H9 (cell line): ENCODE data around the gene USP26. TPM values are rescaled to one million over a fixed set of nuclear protein-coding genes. Genes with fewer than 3 reads are reported as not detected.
"Not testable (repeated sequence)": the region's sequence is repeated elsewhere in the genome, so short reads cannot be mapped to it uniquely, and the experiment has no call there.

ENCODE experiments used
- DNase-seq: peaks from one replicate; pipeline ENCODE4 v3.0.0-alpha.2; 2017
- H2AFZ ChIP-seq: one replicate; pipeline ENCODE4 v1.6.1; 2013; ENCODE audit warnings: mild to moderate bottlenecking, low read length, control low read depth, moderate library complexity
- H2AK5ac ChIP-seq: 2 replicates; pipeline ENCODE4 v1.6.1; 2013; ENCODE audit warnings: low read length, control low read depth, mixed read lengths; ENCODE audit not compliant: insufficient read length
- H2BK120ac ChIP-seq: one replicate; pipeline ENCODE4 v1.6.1; 2013; ENCODE audit warnings: low read depth, mild to moderate bottlenecking, low read length, control low read depth, inconsistent platforms; ENCODE audit not compliant: poor library complexity, severe bottlenecking
- H2BK12ac ChIP-seq: 2 replicates; pipeline ENCODE4 v1.6.1; 2013; ENCODE audit warnings: low read length, control low read depth, mixed read lengths, low read depth; ENCODE audit not compliant: insufficient read length
- H2BK15ac ChIP-seq: 2 replicates; pipeline ENCODE4 v1.6.1; 2013; ENCODE audit warnings: low read depth, low read length, control low read depth
- H2BK20ac ChIP-seq: one replicate; pipeline ENCODE4 v1.6.1; 2013; ENCODE audit warnings: low read depth, mild to moderate bottlenecking, low read length, control low read depth, inconsistent platforms; ENCODE audit not compliant: poor library complexity, severe bottlenecking
- H2BK5ac ChIP-seq: 2 replicates; pipeline ENCODE4 v1.6.1; 2013; ENCODE audit warnings: low read length, control low read depth, mixed read lengths; ENCODE audit not compliant: insufficient read length
- H3K14ac ChIP-seq: 2 replicates; pipeline ENCODE4 v1.6.1; 2013; ENCODE audit warnings: low read length, control low read depth; ENCODE audit not compliant: insufficient read depth
- H3K18ac ChIP-seq: 2 replicates; pipeline ENCODE4 v1.6.1; 2013; ENCODE audit warnings: low read depth, mild to moderate bottlenecking, mixed read lengths, low read length, control low read depth; ENCODE audit not compliant: insufficient read length
- H3K23ac ChIP-seq: 2 replicates; pipeline ENCODE4 v1.6.1; 2013; ENCODE audit warnings: low read length, control low read depth, mixed read lengths, low read depth; ENCODE audit not compliant: insufficient read length
- H3K23me2 ChIP-seq: 2 replicates; pipeline ENCODE4 v1.6.1; 2013; ENCODE audit warnings: low read depth, mild to moderate bottlenecking, mixed read lengths, low read length, control low read depth; ENCODE audit not compliant: insufficient read length, poor library complexity, severe bottlenecking
- H3K27ac ChIP-seq: 2 replicates; pipeline ENCODE4 v1.5.1; 2013; ENCODE audit warnings: low read length, control low read depth, mixed read lengths, low read depth; ENCODE audit not compliant: insufficient read length
- H3K27me3 ChIP-seq: 2 replicates; pipeline ENCODE4 v1.6.1; 2013; ENCODE audit warnings: low read length, control low read depth, inconsistent platforms; ENCODE audit not compliant: insufficient read depth
- H3K4ac ChIP-seq: 2 replicates; pipeline ENCODE4 v1.6.1; 2013; ENCODE audit warnings: low read depth, mild to moderate bottlenecking, control low read depth, inconsistent platforms, low read length, moderate library complexity
- H3K4me1 ChIP-seq: 2 replicates; pipeline ENCODE4 v1.6.1; 2013; ENCODE audit warnings: low read length, control low read depth, inconsistent platforms; ENCODE audit not compliant: insufficient read depth
- H3K4me2 ChIP-seq: 2 replicates; pipeline ENCODE4 v1.6.1; 2013; ENCODE audit warnings: low read length, control low read depth, mixed read lengths; ENCODE audit not compliant: insufficient read length, insufficient read depth
- H3K56ac ChIP-seq: 2 replicates; pipeline ENCODE4 v1.6.1; 2013; ENCODE audit warnings: low read depth, mild to moderate bottlenecking, mixed read lengths, low read length, control low read depth; ENCODE audit not compliant: insufficient read length
- H3K79me1 ChIP-seq: 2 replicates; pipeline ENCODE4 v1.6.1; 2013; ENCODE audit warnings: low read depth, mild to moderate bottlenecking, moderate library complexity, low read length, control low read depth, inconsistent platforms; ENCODE audit not compliant: insufficient read depth, poor library complexity, severe bottlenecking
- H3K79me2 ChIP-seq: 2 replicates; pipeline ENCODE4 v1.6.1; 2013; ENCODE audit warnings: low read length, control low read depth, inconsistent platforms; ENCODE audit not compliant: insufficient read depth
- H3K9ac ChIP-seq: 2 replicates; pipeline ENCODE4 v1.6.1; 2013; ENCODE audit warnings: low read length, control low read depth, mixed read lengths; ENCODE audit not compliant: insufficient read length; ENCODE audit errors: extremely low read depth
- H3K9me3 ChIP-seq: one replicate; pipeline ENCODE4 v1.6.1; 2013; ENCODE audit warnings: low read depth, low read length, inconsistent platforms; ENCODE audit not compliant: control insufficient read depth
- H3T11ph ChIP-seq: one replicate; pipeline ENCODE4 v1.6.1; 2013; ENCODE audit warnings: mild to moderate bottlenecking, low read length, control low read depth, inconsistent platforms
- H4K20me1 ChIP-seq: one replicate; pipeline ENCODE4 v1.6.1; 2013; ENCODE audit not compliant: control insufficient read depth, insufficient read length, insufficient read depth
- H4K5ac ChIP-seq: 2 replicates; pipeline ENCODE4 v1.6.1; 2013; ENCODE audit warnings: low read depth, mild to moderate bottlenecking, mixed read lengths, low read length, control low read depth; ENCODE audit not compliant: insufficient read length
- H4K8ac ChIP-seq: replicated peaks from 2 replicates; pipeline ENCODE4 v1.6.1; 2013; ENCODE audit warnings: low read length, control low read depth, mixed read lengths, low read depth; ENCODE audit not compliant: insufficient read length
- H4K91ac ChIP-seq: 2 replicates; pipeline ENCODE4 v1.6.1; 2013; ENCODE audit warnings: low read depth, mild to moderate bottlenecking, moderate library complexity, mixed read lengths, low read length, control low read depth; ENCODE audit not compliant: insufficient read length
- H3K27ac Mint-ChIP-seq, 3 experiments: 2 replicates in 2 of 3; 3 replicates in 1 of 3; pipeline ENCODE4 v1.8.0; 2020 to 2021; ENCODE audit warnings: mixed read lengths in 3 of 3, mild to moderate bottlenecking in 1 of 3, moderate library complexity in 1 of 3
- H3K27me3 Mint-ChIP-seq: 2 replicates; pipeline ENCODE4 v1.8.0; 2021; ENCODE audit warnings: low read depth, mild to moderate bottlenecking, moderate library complexity, mixed read lengths
- H3K36me3 Mint-ChIP-seq, 3 experiments: 2 replicates in 2 of 3; 3 replicates in 1 of 3; pipeline ENCODE4 v1.8.0; 2020 to 2021; ENCODE audit warnings: low read depth in 3 of 3, mixed read lengths in 3 of 3; ENCODE audit not compliant: insufficient read depth in 1 of 3
- H3K4me1 Mint-ChIP-seq, 2 experiments: 2 replicates each; pipeline ENCODE4 v1.8.0; 2020; ENCODE audit warnings: mixed read lengths in 2 of 2
- H3K4me3 Mint-ChIP-seq, 2 experiments: 2 replicates in 1 of 2; 3 replicates in 1 of 2; pipeline ENCODE4 v1.8.0; 2020 to 2021; ENCODE audit warnings: mild to moderate bottlenecking in 2 of 2, mixed read lengths in 2 of 2, moderate library complexity in 1 of 2
- H3K9me3 Mint-ChIP-seq, 2 experiments: 2 replicates in 1 of 2; 3 replicates in 1 of 2; pipeline ENCODE4 v1.8.0; 2020; ENCODE audit warnings: mild to moderate bottlenecking in 2 of 2, mixed read lengths in 2 of 2, moderate library complexity in 1 of 2
- WGBS: extraction: QIAGEN DNeasy Blood & Tissue Kit; methylation state at CpG from one replicate; pipeline ENCODE4 v1.1.7; 2013; ENCODE audit warnings: missing lambda C conversion rate, low lambda C conversion rate, mixed read lengths; ENCODE audit not compliant: insufficient read length; ENCODE audit errors: extremely low coverage; 5-methylcytosine and 5-hydroxymethylcytosine counted together
- total RNA-seq: library from RNA; stranded (reverse); gene quantifications from 2 replicates; pipeline ENCODE4 v1.2.1, GENCODE V29; 2021
- TF ChIP-seq, protein P1 (sequence below): fragments of 200-600 bp; sonication (generic); conservative IDR thresholded peaks from 3 replicates; pipeline ENCODE4 v1.8.0; 2021; ENCODE audit warnings: antibody characterized with exemption, mild to moderate bottlenecking

Gene USP26
- total RNA-seq, 1 experiment from 2014 or later, result not detected

GRCh38 chrX:133045986-133046385 is 50.9 kb downstream of the USP26 start:
- Histone ChIP-seq H2BK15ac (no peak overlapping the region), H3K4ac (no peak overlapping the region), H2BK120ac (no peak overlapping the region), H2BK12ac (no peak overlapping the region), H3K9ac (no peak overlapping the region), H2AK5ac (no peak overlapping the region), H2AFZ (no peak overlapping the region), H3T11ph (no peak overlapping the region), H3K79me2 (no peaks in the 10 kb centered on the region), H3K27ac (no peak overlapping the region), H3K56ac (no peak overlapping the region), H3K9me3 (no peaks in the 10 kb centered on the region), H4K91ac (no peak overlapping the region), H3K18ac (no peak overlapping the region), H4K8ac (no peak overlapping the region), H2BK20ac (no peak overlapping the region), H3K27me3 (no peaks in the 10 kb centered on the region), H3K23me2 (no peaks in the 10 kb centered on the region), H3K23ac (no peak overlapping the region), H3K4me2 (no peak overlapping the region), H2BK5ac (no peak overlapping the region), H3K14ac (no peak overlapping the region), H3K79me1 (no peaks in the 10 kb centered on the region), H3K4me1 (no peaks in the 10 kb centered on the region), H4K5ac (no peak overlapping the region), H4K20me1 (no peaks in the 10 kb centered on the region)
- Mint-ChIP-seq H3K9me3 (peaks cover 2% of the 10 kb centered on the region in 2 experiments; a peak in 2 of 5 replicates), H3K4me3 (no peak overlapping the region), H3K27ac (no peak overlapping the region), H3K4me1 (peaks cover 7 to 8% of the 10 kb centered on the region in 2 experiments), H3K27me3 (peaks cover 3% of the 10 kb centered on the region; the same call in 1 of the 2 replicates), H3K36me3 (no peaks in the 10 kb centered on the region; a peak in 1 of 7 replicates)
- TF ChIP-seq, protein P1, sequence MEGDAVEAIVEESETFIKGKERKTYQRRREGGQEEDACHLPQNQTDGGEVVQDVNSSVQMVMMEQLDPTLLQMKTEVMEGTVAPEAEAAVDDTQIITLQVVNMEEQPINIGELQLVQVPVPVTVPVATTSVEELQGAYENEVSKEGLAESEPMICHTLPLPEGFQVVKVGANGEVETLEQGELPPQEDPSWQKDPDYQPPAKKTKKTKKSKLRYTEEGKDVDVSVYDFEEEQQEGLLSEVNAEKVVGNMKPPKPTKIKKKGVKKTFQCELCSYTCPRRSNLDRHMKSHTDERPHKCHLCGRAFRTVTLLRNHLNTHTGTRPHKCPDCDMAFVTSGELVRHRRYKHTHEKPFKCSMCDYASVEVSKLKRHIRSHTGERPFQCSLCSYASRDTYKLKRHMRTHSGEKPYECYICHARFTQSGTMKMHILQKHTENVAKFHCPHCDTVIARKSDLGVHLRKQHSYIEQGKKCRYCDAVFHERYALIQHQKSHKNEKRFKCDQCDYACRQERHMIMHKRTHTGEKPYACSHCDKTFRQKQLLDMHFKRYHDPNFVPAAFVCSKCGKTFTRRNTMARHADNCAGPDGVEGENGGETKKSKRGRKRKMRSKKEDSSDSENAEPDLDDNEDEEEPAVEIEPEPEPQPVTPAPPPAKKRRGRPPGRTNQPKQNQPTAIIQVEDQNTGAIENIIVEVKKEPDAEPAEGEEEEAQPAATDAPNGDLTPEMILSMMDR, result peak; percentile 76
- no peak for DNase-seq
- WGBS, result no CpG with 5 or more reads among the region's 2 CpGs

GRCh38 chrX:133044145-133044786 is 52.6 kb downstream of the USP26 start:
- whole genome bisulfite sequencing, result no CpG with 5 or more reads among the region's 28 CpGs
- not testable (repeated sequence) for H3T11ph ChIP-seq, H2BK120ac ChIP-seq, H2BK12ac ChIP-seq, H3K56ac ChIP-seq, H4K20me1 ChIP-seq, H3K4me1 Mint-ChIP-seq, H3K27me3 Mint-ChIP-seq, H4K8ac ChIP-seq, DNase-seq, H2AFZ ChIP-seq, H2BK20ac ChIP-seq, H3K4me3 Mint-ChIP-seq, H3K36me3 Mint-ChIP-seq, H3K18ac ChIP-seq, H3K79me2 ChIP-seq, H3K23ac ChIP-seq, H4K91ac ChIP-seq, H2AK5ac ChIP-seq, H3K27ac ChIP-seq, H3K9me3 ChIP-seq, H3K23me2 ChIP-seq, H3K27me3 ChIP-seq, H3K4me2 ChIP-seq, H3K14ac ChIP-seq, H3K9me3 Mint-ChIP-seq, H3K4ac ChIP-seq, H3K9ac ChIP-seq, H2BK5ac ChIP-seq, H4K5ac ChIP-seq, H3K27ac Mint-ChIP-seq, H2BK15ac ChIP-seq, H3K4me1 ChIP-seq, H3K79me1 ChIP-seq
